Activated CD4-positive, alpha-beta T cell treated with anti-CD3 and anti-CD28 coated beads, Interleukin-2, amount 10 ng/mL, durations not matched to agents 24 days and 14 days (primary cell): ENCODE results near the gene PLA2G10. TPM values are rescaled to one million over a fixed set of nuclear protein-coding genes. Genes with fewer than 3 reads are reported as not detected.

Source experiments
- total RNA-seq: library from RNA; stranded (reverse); gene quantifications from 2 replicates; pipeline ENCODE4 v1.2.3, GENCODE V29; 2022

PLA2G10 gene
- total RNA-seq, 1 donor from 2014 or later: not detected

Other genes with a start within 250 kb of the PLA2G10 start
- gene PARN, start 64.0 kb downstream of the PLA2G10 start, total RNA-seq: 55.6 and 58.6 TPM in 2 replicates
- gene BFAR, start 61.4 kb downstream of the PLA2G10 start, total RNA-seq: 59.3 and 63.4 TPM in 2 replicates
- 1.4 and 3.3 TPM in 2 replicates for gene NPIPA3, start 9.1 kb upstream of the PLA2G10 start, total RNA-seq
- gene NPIPA2, start 48.2 kb upstream of the PLA2G10 start, total RNA-seq: 3.1 and 6.5 TPM in 2 replicates
- 86.1 and 87.3 TPM in 2 replicates for gene NOMO1, start 139.4 kb upstream of the PLA2G10 start, total RNA-seq
- 120 and 122 TPM in 2 replicates for gene NPIPA1, start 243.1 kb upstream of the PLA2G10 start, total RNA-seq